ENCODE results near the gene PAQR4. TPM values are rescaled to one million over a fixed set of nuclear protein-coding genes. Genes with fewer than 3 reads are reported as not detected.

Gene PAQR4
- total and polyA plus RNA-seq, 2 of the 13 experiments (the other 11 are each of a cell fraction or from before 2014, with no cell fraction given), result 15.9 to 24.8 TPM

- no peak for TF ChIP-seq HNRNPLL (IDR thresholded peaks at IDR 0.05; ENCODE audit: low read depth, low read length, poor library complexity, severe bottlenecking)
- TF ChIP-seq SAP130 (CRISPR knock-in tag; IDR thresholded peaks at IDR 0.05; ENCODE audit: low read depth), result peak; percentile 64
- TF ChIP-seq NFYB (CRISPR knock-in tag; IDR thresholded peaks at IDR 0.05), result peak; percentile 26; the same call in 1 of the 2 replicates
- no peak for TF ChIP-seq SOX13 (IDR thresholded peaks at IDR 0.05)
- peak in 1 of 2 experiments; percentile 33; a peak in 1 of 4 replicates for TF ChIP-seq SOX13 (CRISPR knock-in tag; conservative IDR thresholded peaks at IDR 0.05 in 1 of 2, IDR thresholded peaks at IDR 0.05 in 1 of 2)
- TF ChIP-seq FIP1L1 (IDR thresholded peaks at IDR 0.05; ENCODE audit: borderline replicate concordance, insufficient read depth, low read depth, low read length), result no peak
- TF ChIP-seq ZNF790 (CRISPR knock-in tag; IDR thresholded peaks at IDR 0.05; ENCODE audit: borderline replicate concordance), result no peak
- peak; percentile 26; the same call in 1 of the 2 replicates for TF ChIP-seq MED1 (CRISPR knock-in tag; IDR thresholded peaks at IDR 0.05)
- TF ChIP-seq RARA (CRISPR knock-in tag; IDR thresholded peaks at IDR 0.05), result 0 out of 2 replicates have a peak, but pooled peaks have one; percentile 8
- no peak for TF ChIP-seq ATF5 (CRISPR knock-in tag; IDR thresholded peaks at IDR 0.05; ENCODE audit: low read depth)
- TF ChIP-seq POLR2AphosphoS5 (IDR thresholded peaks at IDR 0.05; ENCODE audit: low read depth, low read length), result peak; percentile 59
- no peak for TF ChIP-seq ZNF331 (CRISPR knock-in tag; IDR thresholded peaks at IDR 0.05)
- peak; percentile 43; the same call in 1 of the 2 replicates for TF ChIP-seq KAT8 (CRISPR knock-in tag; IDR thresholded peaks at IDR 0.05)
- no peak for TF ChIP-seq ZNF292 (CRISPR knock-in tag; IDR thresholded peaks at IDR 0.05; ENCODE audit: borderline replicate concordance, low read depth)
- TF ChIP-seq PHF21A (CRISPR knock-in tag; IDR thresholded peaks at IDR 0.05), result peak; percentile 71
- TF ChIP-seq LCORL (IDR thresholded peaks at IDR 0.05), result no peak
- TF ChIP-seq LCORL (CRISPR knock-in tag; IDR thresholded peaks at IDR 0.05), result no peak; the same call in 1 of the 2 replicates
- no peak for TF ChIP-seq HBP1 (CRISPR knock-in tag; IDR thresholded peaks at IDR 0.05; ENCODE audit: low read depth)
- peak; percentile 79 for TF ChIP-seq ARNTL (CRISPR knock-in tag; IDR thresholded peaks at IDR 0.05)
- 0 out of 4 replicates have a peak, but pooled peaks of 1 of the 2 experiments have one; percentile 25 for TF ChIP-seq POLR2A (IDR thresholded peaks at IDR 0.05; ENCODE audit: insufficient read depth in 1 of 2, low read depth in 2 of 2, low read length in 2 of 2)
- no peak for TF ChIP-seq NFE2 (CRISPR knock-in tag; IDR thresholded peaks at IDR 0.05)
- 0 out of 2 replicates have a peak, but pooled peaks have one; percentile 35 for TF ChIP-seq NRL (CRISPR knock-in tag; IDR thresholded peaks at IDR 0.05; ENCODE audit: borderline replicate concordance)
- TF ChIP-seq LRRFIP1 (CRISPR knock-in tag; conservative IDR thresholded peaks at IDR 0.05), result no peak
- TF ChIP-seq NR2F6 (IDR thresholded peaks at IDR 0.05), result peak; percentile 41; the same call in 1 of the 2 replicates
- TF ChIP-seq NR2F6 (CRISPR knock-in tag; IDR thresholded peaks at IDR 0.05), result peak; percentile 29; the same call in 1 of the 2 replicates
- TF ChIP-seq REPIN1 (CRISPR knock-in tag; IDR thresholded peaks at IDR 0.05; ENCODE audit: borderline replicate concordance, low read depth), result 0 out of 2 replicates have a peak, but pooled peaks have one; percentile 23
- peak; percentile 35; the same call in 1 of the 2 replicates for TF ChIP-seq BORCS8-MEF2B (CRISPR knock-in tag; IDR thresholded peaks at IDR 0.05)
- peak; percentile 63; the same call in 1 of the 2 replicates for TF ChIP-seq MYC (CRISPR knock-in tag; IDR thresholded peaks at IDR 0.05; ENCODE audit: borderline replicate concordance)
- TF ChIP-seq ZNF382 (CRISPR knock-in tag; IDR thresholded peaks at IDR 0.05; ENCODE audit: borderline replicate concordance), result no peak
- no peak for TF ChIP-seq SMARCC2 (IDR thresholded peaks at IDR 0.05)
These were observed 35.7 kb downstream of the PAQR4 start (continued) for GRCh38 chr16:3004781-3005284.
